DND-41 (cell line): ENCODE data around the gene ATP4B.

Experiments
- ATAC-seq: fragments of 200-7000 bp; cut with Tn5 transposase; 3 replicates; pipeline ENCODE4 v1.9.1; 2021; ENCODE audit warnings: low read depth; ENCODE audit not compliant: insufficient read depth
- DNase-seq: peaks from one replicate; pipeline ENCODE4 v3.0.0-alpha.2; 2020
- H2AFZ ChIP-seq: 2 replicates; pipeline ENCODE4 v1.6.0; 2012; ENCODE audit warnings: low read depth, low read length
- H3K27ac ChIP-seq: 2 replicates; pipeline ENCODE4 v1.5.1; 2012; ENCODE audit warnings: low read length, inconsistent platforms
- H3K27me3 ChIP-seq: fragments of 200-600 bp; sonication (generic); 2 replicates; pipeline ENCODE4 v1.6.0; 2012; ENCODE audit warnings: low read length, mild to moderate bottlenecking, inconsistent platforms; ENCODE audit not compliant: insufficient read depth, poor library complexity
- H3K36me3 ChIP-seq: 2 replicates; pipeline ENCODE4 v1.5.1; 2012; ENCODE audit warnings: low read length, inconsistent platforms; ENCODE audit not compliant: insufficient read depth
- H3K4me1 ChIP-seq: 2 replicates; pipeline ENCODE4 v1.5.1; 2012; ENCODE audit warnings: mild to moderate bottlenecking, low read length; ENCODE audit not compliant: insufficient read depth
- H3K4me2 ChIP-seq: 2 replicates; pipeline ENCODE4 v1.6.0; 2012; ENCODE audit warnings: mild to moderate bottlenecking, moderate library complexity, low read length, inconsistent platforms; ENCODE audit not compliant: insufficient read depth
- H3K4me3 ChIP-seq, 2 experiments: fragments of 200-600 bp in 1 of 2; shearing (Covaris generic) in 1 of 2; 2 replicates each; pipeline ENCODE4 v1.5.1; 2012 to 2016; ENCODE audit warnings: inconsistent platforms in 2 of 2, low read length in 2 of 2, mild to moderate bottlenecking in 2 of 2, low read depth in 1 of 2, moderate library complexity in 1 of 2
- H3K79me2 ChIP-seq: 2 replicates; pipeline ENCODE4 v1.6.0; 2012; ENCODE audit warnings: low read length, inconsistent platforms; ENCODE audit not compliant: insufficient read depth
- H3K9ac ChIP-seq: 2 replicates; pipeline ENCODE4 v1.6.0; 2012; ENCODE audit warnings: low read depth, mild to moderate bottlenecking, inconsistent platforms, low read length, moderate library complexity
- H3K9me3 ChIP-seq: 2 replicates; pipeline ENCODE4 v1.5.1; 2012; ENCODE audit warnings: low read length, moderate library complexity, mild to moderate bottlenecking, inconsistent platforms; ENCODE audit not compliant: insufficient read depth, severe bottlenecking
- H4K20me1 ChIP-seq: 2 replicates; pipeline ENCODE4 v1.6.0; 2012; ENCODE audit warnings: low read length; ENCODE audit not compliant: insufficient read depth
- CTCF ChIP-seq: IDR thresholded peaks from 2 replicates; pipeline ENCODE4 v1.5.1; 2012; ENCODE audit warnings: borderline replicate concordance, low read length, moderate library complexity, mild to moderate bottlenecking; ENCODE audit not compliant: poor library complexity, severe bottlenecking; ENCODE audit errors: extremely low read depth
- EZH2 ChIP-seq: IDR thresholded peaks from 3 replicates; pipeline ENCODE4 v1.6.1; 2012; ENCODE audit warnings: borderline replicate concordance, low read depth, mild to moderate bottlenecking, moderate library complexity, low read length, inconsistent platforms; ENCODE audit not compliant: severe bottlenecking

The ATP4B gene

GRCh38 chr13:113663934-113664333, 5.9 kb upstream of the ATP4B start:
- ATAC-seq = no peak
- H3K27me3 ChIP-seq = no peaks in the 10 kb centered on the region
- no peak overlapping the region for H3K27ac ChIP-seq
- peaks cover 29% of the 10 kb centered on the region for H4K20me1 ChIP-seq
- H2AFZ ChIP-seq = no peak overlapping the region
- no peak overlapping the region for H3K9ac ChIP-seq
- no peaks in the 10 kb centered on the region for H3K9me3 ChIP-seq
- H3K4me3 ChIP-seq = no peak overlapping the region
- TF ChIP-seq EZH2 (no peak), CTCF (no peak)
- no peaks in the 10 kb centered on the region for H3K79me2 ChIP-seq
- no peaks in the 10 kb centered on the region; the same call in 1 of the 2 replicates for H3K4me1 ChIP-seq
- no peak overlapping the region for H3K4me2 ChIP-seq
- no peak for DNase-seq
- no peaks in the 10 kb centered on the region for H3K36me3 ChIP-seq

- TF ChIP-seq CTCF = no peak
- TF ChIP-seq EZH2 = no peak
- Histone ChIP-seq H3K9me3 (no peaks in the 10 kb centered on the region), H3K36me3 (no peaks in the 10 kb centered on the region)
These were observed 3.5 kb upstream of the ATP4B start for GRCh38 chr13:113661509-113661908.

GRCh38 chr13:113660066-113660465, 2.1 kb upstream of the ATP4B start:
- Histone ChIP-seq H3K36me3 (no peaks in the 10 kb centered on the region), H2AFZ (no peak overlapping the region), H3K9me3 (no peaks in the 10 kb centered on the region), H3K27ac (no peak overlapping the region), H3K4me3 (no peak overlapping the region), H3K79me2 (no peaks in the 10 kb centered on the region), H3K4me2 (no peak overlapping the region), H3K27me3 (no peaks in the 10 kb centered on the region), H3K4me1 (no peaks in the 10 kb centered on the region), H4K20me1 (peaks cover 10% of the 10 kb centered on the region; the same call in 1 of the 2 replicates), H3K9ac (no peak overlapping the region)
- ATAC-seq (no peak), DNase-seq (no peak)
- no peak for TF ChIP-seq CTCF
- TF ChIP-seq EZH2 = no peak

More at GRCh38 chr13:113661509-113661908, 3.5 kb upstream of the ATP4B start:
- Histone ChIP-seq H3K4me2 (no peak overlapping the region), H3K79me2 (no peaks in the 10 kb centered on the region), H3K4me1 (no peaks in the 10 kb centered on the region), H2AFZ (no peak overlapping the region), H3K27me3 (no peaks in the 10 kb centered on the region), H3K9ac (no peak overlapping the region), H4K20me1 (peaks cover 17% of the 10 kb centered on the region), H3K4me3 (no peak overlapping the region), H3K27ac (no peak overlapping the region)
- ATAC-seq = no peak
- no peak for DNase-seq

- no peaks in the 10 kb centered on the region for H3K27me3 ChIP-seq
- no peaks in the 10 kb centered on the region for H3K9me3 ChIP-seq
- ATAC-seq = no peak
- DNase-seq = no peak
- H3K4me1 ChIP-seq = no peaks in the 10 kb centered on the region
- H2AFZ ChIP-seq = no peak overlapping the region
- no peak overlapping the region for H3K9ac ChIP-seq
- H3K4me2 ChIP-seq = no peak overlapping the region
- no peak overlapping the region for H3K27ac ChIP-seq
- no peak for TF ChIP-seq EZH2
- TF ChIP-seq CTCF = no peak
- 0 out of 2 replicates have a peak, but pooled peaks cover 8% of the 10 kb centered on the region for H4K20me1 ChIP-seq
- no peaks in the 10 kb centered on the region for H3K79me2 ChIP-seq
- H3K36me3 ChIP-seq = no peaks in the 10 kb centered on the region
- H3K4me3 ChIP-seq = no peak overlapping the region
These were observed 1.3 kb upstream of the ATP4B start for GRCh38 chr13:113659337-113659736.
